Measurements from ENCODE around the gene UQCRC1. TPM values are rescaled to one million over a fixed set of nuclear protein-coding genes. Genes with fewer than 3 reads are reported as not detected.

The UQCRC1 gene
- polyA plus RNA-seq, 2 of the 4 experiments (the other 2 are of a cell fraction) = 256 to 279 TPM

DNA sequence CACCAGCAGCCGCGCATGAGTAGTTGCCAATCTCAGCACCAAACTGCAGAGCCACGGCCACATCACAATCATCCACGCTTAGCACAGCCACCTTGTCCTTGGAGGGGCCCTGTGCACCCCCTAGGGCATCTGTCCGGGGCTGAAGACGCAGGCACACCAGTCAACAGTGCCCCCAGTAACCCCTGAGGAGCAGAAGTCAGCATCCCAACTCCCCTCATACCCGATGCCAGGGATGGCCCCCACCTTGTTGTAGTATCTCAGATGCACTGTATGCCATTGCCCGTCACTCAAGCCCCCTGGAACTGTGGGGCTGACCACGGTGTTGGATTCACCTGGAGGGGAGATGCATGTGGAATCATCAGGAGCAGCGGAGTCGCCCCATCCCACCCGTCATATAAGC lies 45.6 kb upstream of the UQCRC1 start:
- ATAC-seq (no peak), DNase-seq (ENCODE audit: low read depth in 1 of 2, low spot score in 1 of 2) (no peak), FAIRE-seq (no peak)
- ChIA-PET POLR2A (no interaction called here), CTCF (interaction anchor here (1.4 to 6.3 kb wide), 5 partner anchors 8 to 92 kb away, joined by 4 to 46 read pairs (median 8); partner anchors contain the start of genes CELSR3, SLC26A6 and UCN2)
- no peak overlapping the region for H3K27ac ChIP-seq
- no peaks in the 10 kb centered on the region for H3K9me3 ChIP-seq
- WGBS (ENCODE audit: missing lambda C conversion rate) = 90% methylated on average over 10 of the region's 12 CpGs
- H3K4me2 ChIP-seq = no peak overlapping the region
- H3K4me3 ChIP-seq = no peak overlapping the region
- H3K4me1 ChIP-seq = peaks cover 9% of the 10 kb centered on the region; the same call in 1 of the 3 replicates
- TF ChIP-seq, protein P1, sequence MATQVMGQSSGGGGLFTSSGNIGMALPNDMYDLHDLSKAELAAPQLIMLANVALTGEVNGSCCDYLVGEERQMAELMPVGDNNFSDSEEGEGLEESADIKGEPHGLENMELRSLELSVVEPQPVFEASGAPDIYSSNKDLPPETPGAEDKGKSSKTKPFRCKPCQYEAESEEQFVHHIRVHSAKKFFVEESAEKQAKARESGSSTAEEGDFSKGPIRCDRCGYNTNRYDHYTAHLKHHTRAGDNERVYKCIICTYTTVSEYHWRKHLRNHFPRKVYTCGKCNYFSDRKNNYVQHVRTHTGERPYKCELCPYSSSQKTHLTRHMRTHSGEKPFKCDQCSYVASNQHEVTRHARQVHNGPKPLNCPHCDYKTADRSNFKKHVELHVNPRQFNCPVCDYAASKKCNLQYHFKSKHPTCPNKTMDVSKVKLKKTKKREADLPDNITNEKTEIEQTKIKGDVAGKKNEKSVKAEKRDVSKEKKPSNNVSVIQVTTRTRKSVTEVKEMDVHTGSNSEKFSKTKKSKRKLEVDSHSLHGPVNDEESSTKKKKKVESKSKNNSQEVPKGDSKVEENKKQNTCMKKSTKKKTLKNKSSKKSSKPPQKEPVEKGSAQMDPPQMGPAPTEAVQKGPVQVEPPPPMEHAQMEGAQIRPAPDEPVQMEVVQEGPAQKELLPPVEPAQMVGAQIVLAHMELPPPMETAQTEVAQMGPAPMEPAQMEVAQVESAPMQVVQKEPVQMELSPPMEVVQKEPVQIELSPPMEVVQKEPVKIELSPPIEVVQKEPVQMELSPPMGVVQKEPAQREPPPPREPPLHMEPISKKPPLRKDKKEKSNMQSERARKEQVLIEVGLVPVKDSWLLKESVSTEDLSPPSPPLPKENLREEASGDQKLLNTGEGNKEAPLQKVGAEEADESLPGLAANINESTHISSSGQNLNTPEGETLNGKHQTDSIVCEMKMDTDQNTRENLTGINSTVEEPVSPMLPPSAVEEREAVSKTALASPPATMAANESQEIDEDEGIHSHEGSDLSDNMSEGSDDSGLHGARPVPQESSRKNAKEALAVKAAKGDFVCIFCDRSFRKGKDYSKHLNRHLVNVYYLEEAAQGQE (IDR thresholded peaks at IDR 0.05) = no peak
- TF ChIP-seq KDM5A (IDR thresholded peaks at IDR 0.05) (no peak), NPAS2 (CRISPR knock-in tag; IDR thresholded peaks at IDR 0.05; ENCODE audit: borderline replicate concordance) (no peak), CHD4 (IDR thresholded peaks at IDR 0.05; ENCODE audit: borderline replicate concordance) (no peak), EP300 (IDR thresholded peaks at IDR 0.05) (no peak), HEYL (CRISPR knock-in tag; IDR thresholded peaks at IDR 0.05) (no peak), HDAC2 (IDR thresholded peaks at IDR 0.05) (no peak), HOXB13 (CRISPR knock-in tag; IDR thresholded peaks at IDR 0.05; ENCODE audit: low read depth) (no peak), SMC3 (IDR thresholded peaks at IDR 0.05) (no peak), HOXA7 (CRISPR knock-in tag; IDR thresholded peaks at IDR 0.05) (no peak), RNF2 (IDR thresholded peaks at IDR 0.05; ENCODE audit: borderline replicate concordance, low read depth) (no peak), ESRRA (IDR thresholded peaks at IDR 0.05; ENCODE audit: borderline replicate concordance, low read length) (no peak), RAD21 (conservative IDR thresholded peaks at IDR 0.05 in 1 of 2, IDR thresholded peaks at IDR 0.05 in 1 of 2) (no peak)
- TF ChIP-seq, protein P2, sequence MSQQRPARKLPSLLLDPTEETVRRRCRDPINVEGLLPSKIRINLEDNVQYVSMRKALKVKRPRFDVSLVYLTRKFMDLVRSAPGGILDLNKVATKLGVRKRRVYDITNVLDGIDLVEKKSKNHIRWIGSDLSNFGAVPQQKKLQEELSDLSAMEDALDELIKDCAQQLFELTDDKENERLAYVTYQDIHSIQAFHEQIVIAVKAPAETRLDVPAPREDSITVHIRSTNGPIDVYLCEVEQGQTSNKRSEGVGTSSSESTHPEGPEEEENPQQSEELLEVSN (IDR thresholded peaks at IDR 0.05; ENCODE audit: borderline replicate concordance, low read depth) = no peak
- TF ChIP-seq, protein P3, sequence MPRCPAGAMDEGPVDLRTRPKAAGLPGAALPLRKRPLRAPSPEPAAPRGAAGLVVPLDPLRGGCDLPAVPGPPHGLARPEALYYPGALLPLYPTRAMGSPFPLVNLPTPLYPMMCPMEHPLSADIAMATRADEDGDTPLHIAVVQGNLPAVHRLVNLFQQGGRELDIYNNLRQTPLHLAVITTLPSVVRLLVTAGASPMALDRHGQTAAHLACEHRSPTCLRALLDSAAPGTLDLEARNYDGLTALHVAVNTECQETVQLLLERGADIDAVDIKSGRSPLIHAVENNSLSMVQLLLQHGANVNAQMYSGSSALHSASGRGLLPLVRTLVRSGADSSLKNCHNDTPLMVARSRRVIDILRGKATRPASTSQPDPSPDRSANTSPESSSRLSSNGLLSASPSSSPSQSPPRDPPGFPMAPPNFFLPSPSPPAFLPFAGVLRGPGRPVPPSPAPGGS (IDR thresholded peaks at IDR 0.05) = no peak

DNA sequence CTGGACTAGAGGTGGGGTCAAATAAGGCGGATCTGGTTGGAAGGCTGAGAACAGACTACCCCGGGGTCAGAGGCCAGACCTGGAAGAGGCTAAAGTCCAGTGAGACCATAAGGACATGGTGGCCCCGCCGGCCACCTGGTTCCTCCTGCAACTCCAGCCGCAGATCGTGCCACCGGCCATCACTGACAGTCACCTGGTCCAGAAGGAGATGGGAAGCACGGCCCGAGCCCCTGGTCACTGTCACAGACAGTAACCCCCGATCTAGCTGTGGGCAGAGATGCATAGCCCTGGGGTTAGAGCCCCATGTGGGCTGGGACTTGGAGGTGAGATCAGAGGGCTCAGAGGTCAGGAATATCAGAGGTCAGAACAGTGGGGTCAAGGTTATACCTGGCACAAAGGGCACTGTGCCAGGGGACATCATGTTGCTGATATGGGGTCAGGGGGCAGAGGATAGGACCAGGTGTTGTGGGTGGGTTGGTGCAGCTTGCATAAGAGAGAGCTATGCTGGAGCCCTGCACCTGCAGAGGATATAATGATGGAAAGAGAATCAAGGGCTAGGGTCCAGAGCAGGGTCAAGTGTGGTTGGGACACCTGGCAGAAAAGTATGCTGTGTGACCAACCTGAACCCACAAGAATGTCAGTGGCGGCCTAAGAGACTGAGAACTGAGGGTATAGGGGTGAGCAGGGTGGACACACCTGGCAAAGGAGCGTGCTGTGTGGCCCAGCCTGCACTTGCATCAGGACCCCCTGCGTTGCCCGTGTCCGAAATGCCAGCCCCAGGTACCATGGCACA lies 43.7 kb upstream of the UQCRC1 start:
- no peak for ATAC-seq
- Histone ChIP-seq H3K9me3 (no peaks in the 10 kb centered on the region), H3K4me2 (no peak overlapping the region), H3K4me3 (no peak overlapping the region), H3K27ac (no peak overlapping the region), H3K4me1 (peaks cover 9% of the 10 kb centered on the region; the same call in 1 of the 3 replicates)
- TF ChIP-seq HOXB5 (CRISPR knock-in tag; IDR thresholded peaks at IDR 0.05) = no peak
- no peak for TF ChIP-seq EHMT2 (IDR thresholded peaks at IDR 0.05; ENCODE audit: low read depth)
- no peak for TF ChIP-seq GATA3 (IDR thresholded peaks at IDR 0.05; ENCODE audit: borderline replicate concordance)
- TF ChIP-seq NR3C1 (IDR thresholded peaks at IDR 0.05) = no peak
- no peak for TF ChIP-seq HEYL (CRISPR knock-in tag; IDR thresholded peaks at IDR 0.05)
- no peak for TF ChIP-seq CEBPB (IDR thresholded peaks at IDR 0.05)
- TF ChIP-seq POLR2A (IDR thresholded peaks at IDR 0.05; ENCODE audit: low read length) = no peak
- TF ChIP-seq FOSL2 (IDR thresholded peaks at IDR 0.05) = no peak
- no peak for TF ChIP-seq FOSL2 (CRISPR knock-in tag; IDR thresholded peaks at IDR 0.05)
- TF ChIP-seq PHF8 (IDR thresholded peaks at IDR 0.05; ENCODE audit: borderline replicate concordance, low read depth) = no peak
- no peak for TF ChIP-seq ZFP36 (IDR thresholded peaks at IDR 0.05; ENCODE audit: borderline replicate concordance, partially characterized antibody)
- no peak for TF ChIP-seq MYC (IDR thresholded peaks at IDR 0.05; ENCODE audit: borderline replicate concordance, low read length)
- no peak for TF ChIP-seq MAZ (IDR thresholded peaks at IDR 0.05; ENCODE audit: borderline replicate concordance, low read depth, low read length)
- no peak for TF ChIP-seq CHD4 (IDR thresholded peaks at IDR 0.05; ENCODE audit: borderline replicate concordance)
- no peak for TF ChIP-seq KDM5A (IDR thresholded peaks at IDR 0.05)
- POLR2A ChIA-PET = no interaction called here
- CTCF ChIA-PET = interaction anchor here (3.3 to 6.3 kb wide), 2 partner anchors 10 to 19 kb away, joined by 13 to 46 read pairs; partner anchors contain the start of genes CELSR3 and SLC26A6
- WGBS (ENCODE audit: missing lambda C conversion rate) = 91% methylated on average over 15 of the region's 15 CpGs
- no peak for FAIRE-seq
- DNase-seq (ENCODE audit: low read depth in 1 of 2, low spot score in 1 of 2) = no peak

Data from A549 (cell line).